GM23248 (cell line): Measurements from ENCODE around the gene RALGAPB.

Experiments used
- EZH2 ChIP-seq: fragments of 200-600 bp; sonication (generic); IDR thresholded peaks from 2 replicates; pipeline ENCODE4 v1.6.1; 2018; ENCODE audit warnings: antibody characterized with exemption, mild to moderate bottlenecking; ENCODE audit not compliant: insufficient read depth, poor library complexity, severe bottlenecking
- EZH2phosphoT487 ChIP-seq: fragments of 200-600 bp; sonication (generic); IDR thresholded peaks from 2 replicates; pipeline ENCODE4 v1.6.1; 2018; ENCODE audit warnings: antibody characterized with exemption, moderate library complexity, mild to moderate bottlenecking, low read depth; ENCODE audit not compliant: insufficient read depth

- TF ChIP-seq EZH2: no peak
- TF ChIP-seq EZH2phosphoT487: no peak
Measured at GRCh38 chr20:38466171-38466570, 6.5 kb upstream of the RALGAPB start.
